Gastroesophageal sphincter (tissue), 3 donors: ENCODE measurements around the gene IL1B.

Source experiments
- CTCF ChIP-seq, 4 experiments: fragments of 200-600 bp in 2 of 4; fragments of 450-650 bp in 2 of 4; sonication (generic) in 1 of 4; IDR thresholded peaks; one replicate each; pipeline ENCODE4 v1.5.1; 2017 to 2019; ENCODE audit warnings: antibody characterized with exemption in 4 of 4, mild to moderate bottlenecking in 2 of 4, moderate library complexity in 2 of 4
- EP300 ChIP-seq: sonication (generic); formaldehyde crosslinking; IDR thresholded peaks from one replicate; pipeline ENCODE4 v1.6.1; 2017; ENCODE audit warnings: antibody characterized with exemption, mild to moderate bottlenecking
- POLR2A ChIP-seq, 2 donors: fragments of 450-650 bp; IDR thresholded peaks; one replicate each; pipeline ENCODE4 v1.6.1; 2017; ENCODE audit warnings: antibody characterized with exemption in 2 of 2, mild to moderate bottlenecking in 2 of 2, moderate library complexity in 1 of 2
- POLR2AphosphoS5 ChIP-seq: sonication (generic); formaldehyde crosslinking; IDR thresholded peaks from one replicate; pipeline ENCODE4 v1.6.1; 2017; ENCODE audit warnings: antibody characterized with exemption

GRCh38 chr2:112829101-112829960 is 7.2 kb downstream of the IL1B start:
- no peak for TF ChIP-seq CTCF (IDR thresholded peaks at IDR 0.05)
- TF ChIP-seq POLR2A (IDR thresholded peaks at IDR 0.05) = no peak
- TF ChIP-seq POLR2AphosphoS5 = no peak
- no peak for TF ChIP-seq EP300
